SK-N-SH (cell line): ENCODE results near the gene ZBTB46. TPM values are rescaled to one million over a fixed set of nuclear protein-coding genes. Genes with fewer than 3 reads are reported as not detected.

Experiments
- CTCF ChIA-PET: fragments of 300-600, 350-600 bp; formaldehyde crosslinking; extraction: SDS; loops from one replicate; lab custom pipeline; 2021; lab: Yijun Ruan, JAX
- POLR2A ChIA-PET: fragments of 350-600 bp; sonication (Branson Sonifier 250); formaldehyde crosslinking; extraction: SDS; loops from one replicate; lab custom pipeline; 2020; ENCODE audit warnings: antibody characterized with exemption, inconsistent platforms; lab: Yijun Ruan, JAX
- DNase-seq: peaks from one replicate; pipeline ENCODE4 v3.0.0; 2012
- H2AFZ ChIP-seq: fragments of 200-600 bp; sonication (generic); 2 replicates; pipeline ENCODE4 v1.8.1; 2016; ENCODE audit warnings: antibody characterized with exemption, mild to moderate bottlenecking, low read depth
- H3F3A ChIP-seq: fragments of 200-600 bp; sonication (generic); replicated peaks from 2 replicates; pipeline ENCODE3; 2016; ENCODE audit warnings: antibody characterized with exemption, mild to moderate bottlenecking; ENCODE audit not compliant: insufficient read depth
- H3K27ac ChIP-seq, 2 experiments: fragments of 200-500 bp in 1 of 2; fragments of 200-600 bp in 1 of 2; sonication (Bioruptor generic) in 1 of 2; sonication (generic), shearing (Covaris generic) in 1 of 2; 2 replicates each; pipeline versions ENCODE4 v1.5.1 to v1.6.1; 2014 to 2016; ENCODE audit warnings: low read depth in 2 of 2, inconsistent platforms in 1 of 2, low read length in 1 of 2, mild to moderate bottlenecking in 1 of 2, mixed read lengths in 1 of 2
- H3K27me3 ChIP-seq: fragments of 200-600 bp; sonication (generic), shearing (Covaris generic); 2 replicates; pipeline ENCODE4 v1.6.1; 2016; ENCODE audit warnings: mixed run types; ENCODE audit not compliant: insufficient read depth
- H3K36me3 ChIP-seq, 2 experiments: fragments of 200-500 bp in 1 of 2; fragments of 200-600 bp in 1 of 2; sonication (Bioruptor generic) in 1 of 2; sonication (generic) in 1 of 2; replicated peaks in 1 of 2; 2 replicates each; pipeline versions ENCODE3 to v1.5.1; 2014 to 2016; ENCODE audit warnings: low read length in 1 of 2, mild to moderate bottlenecking in 1 of 2; ENCODE audit not compliant: insufficient read depth in 2 of 2, control insufficient read depth in 1 of 2
- H3K4me1 ChIP-seq, 2 experiments: fragments of 200-500 bp in 1 of 2; fragments of 200-600 bp in 1 of 2; sonication (Bioruptor generic) in 1 of 2; sonication (generic), shearing (Covaris generic) in 1 of 2; 2 replicates each; pipeline versions ENCODE4 v1.5.1 to v1.6.1; 2014 to 2016; ENCODE audit warnings: low read depth in 1 of 2, low read length in 1 of 2, mixed run types in 1 of 2; ENCODE audit not compliant: insufficient read depth in 2 of 2, control insufficient read depth in 1 of 2
- H3K4me2 ChIP-seq: fragments of 200-600 bp; sonication (generic), shearing (Covaris generic); 2 replicates; pipeline ENCODE4 v1.6.1; 2017; ENCODE audit warnings: mixed run types
- H3K4me3 ChIP-seq, 2 experiments: fragments of 200-500 bp in 1 of 2; fragments of 200-600 bp in 1 of 2; sonication (Bioruptor generic) in 1 of 2; sonication (generic), shearing (Covaris generic) in 1 of 2; 2 replicates each; pipeline versions ENCODE4 v1.5.1 to v1.8.1; 2014 to 2016; ENCODE audit warnings: low read depth in 2 of 2, inconsistent platforms in 1 of 2, low read length in 1 of 2, mild to moderate bottlenecking in 1 of 2, mixed read lengths in 1 of 2, moderate library complexity in 1 of 2
- H3K79me2 ChIP-seq: fragments of 200-600 bp; sonication (generic); 2 replicates; pipeline ENCODE4 v1.8.1; 2017; ENCODE audit warnings: mild to moderate bottlenecking; ENCODE audit not compliant: insufficient read depth
- H3K9ac ChIP-seq: fragments of 200-600 bp; sonication (generic); 2 replicates; pipeline ENCODE4 v1.6.1; 2017; ENCODE audit warnings: mixed run types
- H3K9me2 ChIP-seq: fragments of 200-600 bp; sonication (generic); 2 replicates; pipeline ENCODE4 v1.6.1; 2017; ENCODE audit warnings: mixed run types
- H3K9me3 ChIP-seq: fragments of 200-600 bp; sonication (generic); 2 replicates; pipeline ENCODE4 v1.6.1; 2017; ENCODE audit warnings: mixed run types, mild to moderate bottlenecking, moderate library complexity
- H4K20me1 ChIP-seq: fragments of 200-600 bp; sonication (generic); 2 replicates; pipeline ENCODE4 v1.6.1; 2017; ENCODE audit warnings: mild to moderate bottlenecking, mixed run types; ENCODE audit not compliant: insufficient read depth
- FOSL2 ChIP-seq: IDR thresholded peaks from 2 replicates; pipeline ENCODE4 v1.4.0; 2012; ENCODE audit warnings: low read depth, mild to moderate bottlenecking, moderate library complexity, borderline replicate concordance
- GABPA ChIP-seq: IDR thresholded peaks from 2 replicates; pipeline ENCODE4 v1.4.0; 2012; ENCODE audit warnings: low read depth, mild to moderate bottlenecking
- MEF2A ChIP-seq: IDR thresholded peaks from 2 replicates; pipeline ENCODE4 v1.4.0; 2012; ENCODE audit warnings: low read depth, borderline replicate concordance
- NRF1 ChIP-seq: IDR thresholded peaks from 2 replicates; pipeline ENCODE4 v1.6.1; 2012; ENCODE audit warnings: low read depth, mild to moderate bottlenecking, low read length
- PBX3 ChIP-seq: IDR thresholded peaks from 2 replicates; pipeline ENCODE4; 2012
- POLR2AphosphoS5 ChIP-seq: IDR thresholded peaks from 2 replicates; pipeline ENCODE4 v1.6.1; 2012; ENCODE audit warnings: low read depth, low read length
- SIN3A ChIP-seq: IDR thresholded peaks from 2 replicates; pipeline ENCODE4 v1.6.1; 2012; ENCODE audit warnings: low read depth, mild to moderate bottlenecking, low read length, moderate library complexity, borderline replicate concordance
- USF1 ChIP-seq: IDR thresholded peaks from 2 replicates; pipeline ENCODE4 v1.4.0; 2012; ENCODE audit warnings: low read depth, borderline replicate concordance
- YY1 ChIP-seq: IDR thresholded peaks from 2 replicates; pipeline ENCODE4 v1.4.0; 2012; ENCODE audit warnings: low read depth, mild to moderate bottlenecking
- ZBTB33 ChIP-seq: IDR thresholded peaks from 2 replicates; pipeline ENCODE4 v1.4.0; 2012; ENCODE audit warnings: low read depth, borderline replicate concordance
- WGBS: methylation state at CpG from one replicate; pipeline ENCODE4 v1.1.6; 2017; ENCODE audit warnings: low lambda C conversion rate; 5-methylcytosine and 5-hydroxymethylcytosine counted together
- polyA plus RNA-seq, 3 experiments: library from polyadenylated mRNA; depleted of rRNA; stranded (reverse); fragments of >200 nt; gene quantifications; 2 replicates each; pipeline ENCODE4 v1.2.3, GENCODE V29; 2012

ZBTB46 gene
- polyA plus RNA-seq, 1 of the 3 experiments (the other 2 are of a cell fraction), result 0.15 TPM

GRCh38 chr20:63744574-63745423, 86.3 kb downstream of the ZBTB46 start:
- DNase-seq, result peak; percentile 25
- TF ChIP-seq FOSL2 (no peak), PBX3 (peak; percentile 12; the same call in 1 of the 2 replicates)
- POLR2A ChIA-PET, result interaction anchor here (0.5 to 0.7 kb wide), 2 partner anchors 13 to 261 kb away, joined by 3 read pairs; no protein-coding TSS in a partner anchor

GRCh38 chr20:63744158-63744557, 86.9 kb downstream of the ZBTB46 start:
- Histone ChIP-seq H3K9me2 (no peaks in the 10 kb centered on the region), H3K36me3 (peaks cover 15 to 26% of the 10 kb centered on the region in 2 experiments), H3K27me3 (no peaks in the 10 kb centered on the region), H3K4me2 (no peak overlapping the region), H3K4me1 (peaks cover 0 to 12% of the 10 kb centered on the region in 2 experiments; a peak in 1 of 4 replicates), H3K79me2 (peaks cover 18% of the 10 kb centered on the region), H3K9ac (no peak overlapping the region), H4K20me1 (peaks cover 16% of the 10 kb centered on the region), H3K9me3 (no peaks in the 10 kb centered on the region), H2AFZ (no peak overlapping the region), H3K27ac (no peak overlapping the region), H3K4me3 (no peak overlapping the region), H3F3A (peaks cover 15% of the 10 kb centered on the region)
- no peak for DNase-seq
- ChIA-PET CTCF (interaction anchor here (3.6 kb wide), 1 partner anchor 31 kb away, joined by 16 read pairs; no protein-coding TSS in a partner anchor), POLR2A (interaction anchor here (0.5 kb wide), 1 partner anchor 261 kb away, joined by 3 read pairs; no protein-coding TSS in a partner anchor)
- TF ChIP-seq SIN3A, result no peak
- TF ChIP-seq POLR2AphosphoS5, result 0 out of 2 replicates have a peak, but pooled peaks have one; percentile 11
- 83% methylated on average over 4 of the region's 4 CpGs for WGBS

More at GRCh38 chr20:63744574-63745423, 86.3 kb downstream of the ZBTB46 start:
- WGBS, result 91% methylated on average over 19 of the region's 25 CpGs
- Histone ChIP-seq H2AFZ (no peak overlapping the region), H3K4me3 (no peak overlapping the region), H3K4me1 (peaks cover 0 to 11% of the 10 kb centered on the region in 2 experiments; a peak in 1 of 4 replicates), H3K9me2 (no peaks in the 10 kb centered on the region), H3F3A (peaks cover 15% of the 10 kb centered on the region), H4K20me1 (peaks cover 16% of the 10 kb centered on the region), H3K27me3 (no peaks in the 10 kb centered on the region), H3K27ac (peak overlapping the region in 1 of 2 experiments; percentile 16; a peak in 1 of 4 replicates), H3K79me2 (peaks cover 18% of the 10 kb centered on the region), H3K36me3 (peaks cover 15 to 26% of the 10 kb centered on the region in 2 experiments), H3K9ac (no peak overlapping the region), H3K4me2 (no peak overlapping the region), H3K9me3 (no peaks in the 10 kb centered on the region)
- CTCF ChIA-PET, result interaction anchor here (3.6 kb wide), 1 partner anchor 30 kb away, joined by 16 read pairs; no protein-coding TSS in a partner anchor

- DNase-seq, result no peak
- CTCF ChIA-PET, result interaction anchor here (3.6 kb wide), 1 partner anchor 32 kb away, joined by 16 read pairs; no protein-coding TSS in a partner anchor
- Histone ChIP-seq H3F3A (peaks cover 17% of the 10 kb centered on the region), H3K4me1 (peaks cover 0 to 14% of the 10 kb centered on the region in 2 experiments; a peak in 1 of 4 replicates), H3K4me3 (no peak overlapping the region), H3K4me2 (no peak overlapping the region), H3K9ac (no peak overlapping the region)
- POLR2A ChIA-PET, result interaction anchor here (0.6 kb wide), 1 partner anchor 21 kb away, joined by 3 read pairs; no protein-coding TSS in a partner anchor
- 95% methylated on average over 17 of the region's 31 CpGs for WGBS
- no peak for TF ChIP-seq GABPA
- TF ChIP-seq NRF1, result no peak
- TF ChIP-seq USF1, result no peak
- TF ChIP-seq ZBTB33, result no peak
- no peak for TF ChIP-seq YY1
- no peak for TF ChIP-seq MEF2A
- TF ChIP-seq, all 33 proteins: peak for 0
- peaks cover 18% of the 10 kb centered on the region for H3K79me2 ChIP-seq
- H3K27ac ChIP-seq, result no peak overlapping the region
- H4K20me1 ChIP-seq, result peaks cover 16% of the 10 kb centered on the region
- H3K9me3 ChIP-seq, result no peaks in the 10 kb centered on the region
- peaks cover 15 to 26% of the 10 kb centered on the region in 2 experiments for H3K36me3 ChIP-seq
- H3K9me2 ChIP-seq, result no peaks in the 10 kb centered on the region
- no peaks in the 10 kb centered on the region for H3K27me3 ChIP-seq
- H2AFZ ChIP-seq, result no peak overlapping the region
Measured at GRCh38 chr20:63743210-63743970, 87.7 kb downstream of the ZBTB46 start.
